K562 (cell line): ENCODE measurements around the gene BMI1. TPM values are rescaled to one million over a fixed set of nuclear protein-coding genes. Genes with fewer than 3 reads are reported as not detected.

Experiments used
- CHAMP1 ChIP-seq: fragments of 450-650 bp; IDR thresholded peaks from 2 replicates; pipeline ENCODE4 v1.6.1; 2016; ENCODE audit warnings: mild to moderate bottlenecking
- E2F1 ChIP-seq: sonication (generic); formaldehyde crosslinking; IDR thresholded peaks from 2 replicates; pipeline ENCODE4 v1.8.1; 2023; ENCODE audit warnings: mild to moderate bottlenecking, missing genetic modification reagents, moderate library complexity
- FOXA3 ChIP-seq, 2 experiments: fragments of 450-650 bp in 1 of 2; sonication (generic) in 1 of 2; formaldehyde crosslinking; IDR thresholded peaks in 1 of 2; conservative IDR thresholded peaks in 1 of 2; 2 replicates each; pipeline versions ENCODE4 v1.4.0 to v1.8.0; 2020 to 2022; ENCODE audit warnings: mild to moderate bottlenecking in 2 of 2, missing genetic modification reagents in 1 of 2
- HMBOX1 ChIP-seq: sonication (generic); IDR thresholded peaks from 2 replicates; pipeline ENCODE4 v1.6.1; 2016
- MEF2A ChIP-seq: IDR thresholded peaks from 2 replicates; pipeline ENCODE4 v1.6.1; 2011; ENCODE audit warnings: low read depth, mild to moderate bottlenecking, low read length, moderate library complexity; ENCODE audit not compliant: control insufficient read depth
- NR3C1 ChIP-seq: sonication (generic); formaldehyde crosslinking; IDR thresholded peaks from 2 replicates; pipeline ENCODE4 v1.8.1; 2022; ENCODE audit warnings: missing genetic modification reagents
- RBM34 ChIP-seq: fragments of 200-400 bp; formaldehyde crosslinking; IDR thresholded peaks from 2 replicates; pipeline ENCODE4 v1.6.1; 2018; ENCODE audit warnings: low read length, borderline replicate concordance; ENCODE audit not compliant: insufficient read depth
- RNF219 ChIP-seq: fragments of 250-450 bp; sonication (Bioruptor Pico); IDR thresholded peaks from 2 replicates; pipeline ENCODE4 v1.5.0; 2022; ENCODE audit warnings: mild to moderate bottlenecking
- SMARCE1 ChIP-seq: fragments of 450-650 bp; IDR thresholded peaks from 2 replicates; pipeline ENCODE4 v1.7.1; 2016; ENCODE audit warnings: mild to moderate bottlenecking
- SUPT5H ChIP-seq: fragments of 450-650 bp; IDR thresholded peaks from 2 replicates; pipeline ENCODE4 v1.6.1; 2016
- THRB ChIP-seq: fragments of 450-650 bp; formaldehyde crosslinking; conservative IDR thresholded peaks from 2 replicates; pipeline ENCODE4 v1.4.0; 2022; ENCODE audit warnings: mild to moderate bottlenecking, missing genetic modification characterization
- ZBTB2 ChIP-seq: fragments of 450-650 bp; IDR thresholded peaks from 2 replicates; pipeline ENCODE4 v1.6.1; 2016; ENCODE audit warnings: antibody characterized with exemption
- ZBTB7A ChIP-seq: IDR thresholded peaks from 2 replicates; pipeline ENCODE4 v1.6.1; 2011; ENCODE audit warnings: low read depth, mild to moderate bottlenecking, low read length, moderate library complexity, borderline replicate concordance; ENCODE audit not compliant: control insufficient read depth
- ZNF644 ChIP-seq: fragments of 200-800 bp; sonication (Bioruptor generic); IDR thresholded peaks from 2 replicates; pipeline ENCODE4 v1.6.1; 2016; ENCODE audit warnings: low read depth, missing genetic modification characterization, missing compliant biosample characterization
- ZNF780A ChIP-seq: fragments of 250-450 bp; sonication (Bioruptor Pico); IDR thresholded peaks from 2 replicates; pipeline ENCODE4 v1.5.0; 2021; ENCODE audit warnings: mild to moderate bottlenecking
- polyA plus RNA-seq, 8 experiments: library from polyadenylated mRNA; depleted of rRNA in 4 of 8; stranded (reverse) in 5 of 8; unstranded in 3 of 8; fragments of >200 nt; fragmentation: Nextera tagmentation in 2 of 8; fragmentation: Illumina TruSeq in 1 of 8; extraction: Ambion mirVana in 2 of 8; extraction: Trizol in 1 of 8; gene quantifications; 2 replicates each; pipeline versions ENCODE4 v1.2.1 to v1.2.3, GENCODE V29; 2011 to 2014; ENCODE audit warnings: inconsistent platforms in 1 of 8, missing spikeins in 1 of 8
- total RNA-seq, 7 experiments: library from RNA; depleted of rRNA in 6 of 7; stranded (reverse); fragments of >200 nt in 6 of 7; fragmentation: Illumina TruSeq in 2 of 7; extraction: Trizol in 2 of 7; gene quantifications; 2 replicates each; pipeline versions ENCODE4 v1.2.1 to v1.2.3, GENCODE V29; 2011 to 2021; ENCODE audit warnings: low replicate concordance in 1 of 7
- TF ChIP-seq, protein P1 (sequence below): sonication (generic); formaldehyde crosslinking; IDR thresholded peaks from 2 replicates; pipeline ENCODE4 v1.8.1; 2022; ENCODE audit warnings: missing genetic modification reagents

Gene BMI1
- total and polyA plus RNA-seq, 9 of the 15 experiments (the other 6 are each of a cell fraction or from before 2014, with no cell fraction given) = 21.4 to 103 (median 70.8) TPM

- no peak for TF ChIP-seq E2F1 (CRISPR knock-in tag)
- TF ChIP-seq RBM34 = no peak
- peak; percentile 19; the same call in 1 of the 2 replicates for TF ChIP-seq SMARCE1
- no peak for TF ChIP-seq SUPT5H
- TF ChIP-seq, protein P1, sequence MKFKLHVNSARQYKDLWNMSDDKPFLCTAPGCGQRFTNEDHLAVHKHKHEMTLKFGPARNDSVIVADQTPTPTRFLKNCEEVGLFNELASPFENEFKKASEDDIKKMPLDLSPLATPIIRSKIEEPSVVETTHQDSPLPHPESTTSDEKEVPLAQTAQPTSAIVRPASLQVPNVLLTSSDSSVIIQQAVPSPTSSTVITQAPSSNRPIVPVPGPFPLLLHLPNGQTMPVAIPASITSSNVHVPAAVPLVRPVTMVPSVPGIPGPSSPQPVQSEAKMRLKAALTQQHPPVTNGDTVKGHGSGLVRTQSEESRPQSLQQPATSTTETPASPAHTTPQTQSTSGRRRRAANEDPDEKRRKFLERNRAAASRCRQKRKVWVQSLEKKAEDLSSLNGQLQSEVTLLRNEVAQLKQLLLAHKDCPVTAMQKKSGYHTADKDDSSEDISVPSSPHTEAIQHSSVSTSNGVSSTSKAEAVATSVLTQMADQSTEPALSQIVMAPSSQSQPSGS (CRISPR knock-in tag) = no peak
- TF ChIP-seq HMBOX1 = no peak
- TF ChIP-seq MEF2A = no peak
- TF ChIP-seq CHAMP1 = peak; percentile 34; the same call in 1 of the 2 replicates
- TF ChIP-seq ZNF644 (tag) = no peak
- TF ChIP-seq ZBTB7A = no peak
- TF ChIP-seq FOXA3 (CRISPR knock-in tag; conservative IDR thresholded peaks at IDR 0.05 in 1 of 2, IDR thresholded peaks at IDR 0.05 in 1 of 2) = 0 out of 4 replicates have a peak, but pooled peaks of 1 of the 2 experiments have one; percentile 5
- no peak for TF ChIP-seq RNF219 (CRISPR knock-in tag)
- TF ChIP-seq THRB (CRISPR knock-in tag) = no peak
- no peak for TF ChIP-seq NR3C1 (CRISPR knock-in tag)
- TF ChIP-seq ZNF780A (CRISPR knock-in tag) = no peak
- TF ChIP-seq ZBTB2 = 0 out of 2 replicates have a peak, but pooled peaks have one; percentile 47
These were observed 10.0 kb upstream of the BMI1 start (continued) for GRCh38 chr10:22310928-22311327.
